Lung (tissue), 12 donors: ENCODE data around the gene DHRSX. TPM values are rescaled to one million over a fixed set of nuclear protein-coding genes. Genes with fewer than 3 reads are reported as not detected.

ENCODE experiments used
- ATAC-seq: fragments of 200-7000 bp; cut with Tn5 transposase; one replicate; pipeline ENCODE4 v1.9.1; 2020; ENCODE audit warnings: moderate number of reproducible peaks; ENCODE audit not compliant: insufficient read depth, low FRiP score
- DNase-seq, 3 donors: peaks; one replicate each; pipeline ENCODE4 v3.0.0-alpha.2; 2013 to 2017
- H3K27ac ChIP-seq, 2 donors: one replicate each; pipeline ENCODE4 v1.5.1; 2013; ENCODE audit warnings: mild to moderate bottlenecking in 2 of 2, moderate library complexity in 2 of 2, control low read depth in 1 of 2, inconsistent platforms in 1 of 2, low read depth in 1 of 2, low read length in 1 of 2
- H3K27me3 ChIP-seq, 3 donors: one replicate each; pipeline ENCODE4 v1.5.1; 2013; ENCODE audit warnings: low read length in 2 of 3; ENCODE audit not compliant: control insufficient read depth in 3 of 3, insufficient read depth in 3 of 3
- H3K36me3 ChIP-seq, 4 donors: one replicate each; pipeline ENCODE4 v1.5.1; 2013; ENCODE audit warnings: low read length in 4 of 4, mild to moderate bottlenecking in 1 of 4, moderate library complexity in 1 of 4; ENCODE audit not compliant: control insufficient read depth in 4 of 4, insufficient read depth in 4 of 4
- H3K4me1 ChIP-seq, 5 donors: one replicate each; pipeline ENCODE4 v1.5.1; 2013; ENCODE audit warnings: low read length in 5 of 5, mild to moderate bottlenecking in 2 of 5, moderate library complexity in 1 of 5; ENCODE audit not compliant: control insufficient read depth in 5 of 5, insufficient read depth in 5 of 5
- H3K4me3 ChIP-seq: one replicate; pipeline ENCODE4 v1.5.1; 2013; ENCODE audit warnings: mild to moderate bottlenecking, control low read depth, moderate library complexity
- H3K9ac ChIP-seq, 2 donors: one replicate each; pipeline ENCODE4 v1.5.1; 2013; ENCODE audit warnings: low read length in 2 of 2, control low read depth in 1 of 2; ENCODE audit not compliant: insufficient read depth in 1 of 2
- H3K9me3 ChIP-seq, 4 donors: one replicate each; pipeline ENCODE4 v1.5.1; 2013; ENCODE audit warnings: low read length in 3 of 4, mild to moderate bottlenecking in 1 of 4, moderate library complexity in 1 of 4; ENCODE audit not compliant: control insufficient read depth in 4 of 4, insufficient read depth in 3 of 4
- CTCF ChIP-seq: IDR thresholded peaks from 2 replicates; pipeline ENCODE4 v1.5.1; 2012; ENCODE audit warnings: mild to moderate bottlenecking; ENCODE audit errors: control extremely low read depth, extremely low read depth
- WGBS, 2 donors: extraction: QIAGEN DNeasy Blood & Tissue Kit; methylation state at CpG; one replicate each; pipeline ENCODE4 v1.1.7; 2013; 5-methylcytosine and 5-hydroxymethylcytosine counted together
- polyA plus RNA-seq, 2 donors: library from polyadenylated mRNA; stranded (reverse); fragments of 200-250 nt; gene quantifications; one replicate each; pipeline ENCODE4 v1.2.1, GENCODE V29; 2013
- total RNA-seq, 2 donors: library from RNA; depleted of rRNA in 1 of 2; stranded (reverse); fragments of >200 nt in 1 of 2; gene quantifications; one replicate each; pipeline ENCODE4 v1.2.1, GENCODE V29; 2014 to 2021
- donor health status: control.
- donor health status: control.
- donor health status: Bipolar disorder and iron deficiency.
- donor health status: healthy.
- donor health status: DM: yes; HTN: yes; CAD: no.

The DHRSX gene
- total and polyA plus RNA-seq, 4 donors: 7.0 to 26.3 (median 18.9) TPM

GRCh38 chrX:2539586-2539985 is 38.8 kb upstream of the DHRSX start:
- H3K9me3 ChIP-seq: peaks cover 0 to under 1% (median 0%) of the 10 kb centered on the region in 4 donors
- DNase-seq (no peak), ATAC-seq (no peak)
- no peak overlapping the region for H3K27ac ChIP-seq
- no peaks in the 10 kb centered on the region for H3K36me3 ChIP-seq
- H3K27me3 ChIP-seq: peaks cover 0 to 2% (median 0%) of the 10 kb centered on the region in 3 donors
- H3K4me3 ChIP-seq: no peak overlapping the region
- TF ChIP-seq CTCF: no peak
- peaks cover 0 to 2% (median 0%) of the 10 kb centered on the region in 5 donors for H3K4me1 ChIP-seq
- 57 to 95% methylated on average over 3 of the region's 3 CpGs for WGBS, 2 donors
- no peak overlapping the region for H3K9ac ChIP-seq

GRCh38 chrX:2538031-2538757 is 37.4 kb upstream of the DHRSX start:
- no peaks in the 10 kb centered on the region for H3K9me3 ChIP-seq
- H3K27me3 ChIP-seq: peaks cover 0 to 2% (median 0%) of the 10 kb centered on the region in 3 donors
- no peak overlapping the region for H3K4me3 ChIP-seq
- TF ChIP-seq CTCF: no peak
- 75 to 85% methylated on average over 15 of the region's 15 CpGs for whole genome bisulfite sequencing, 2 donors
- DNase-seq: peak in 1 of 3 donors; percentile 19
- no peak overlapping the region for H3K9ac ChIP-seq
- ATAC-seq: no peak
- no peak overlapping the region for H3K27ac ChIP-seq
- no peaks in the 10 kb centered on the region for H3K36me3 ChIP-seq
- H3K4me1 ChIP-seq: peaks cover 0 to 1% (median 0%) of the 10 kb centered on the region in 5 donors

- ATAC-seq (no peak), DNase-seq (no peak)
- H3K9me3 ChIP-seq: no peaks in the 10 kb centered on the region
- no peaks in the 10 kb centered on the region for H3K36me3 ChIP-seq
- no peak overlapping the region for H3K27ac ChIP-seq
- peaks cover 0 to 1% (median 0%) of the 10 kb centered on the region in 5 donors for H3K4me1 ChIP-seq
- H3K4me3 ChIP-seq: no peak overlapping the region
- H3K9ac ChIP-seq: no peak overlapping the region
- WGBS, 2 donors: 86 to 90% methylated on average over 5 of the region's 5 CpGs
- no peak for TF ChIP-seq CTCF
- H3K27me3 ChIP-seq: peaks cover 0 to 2% (median 2%) of the 10 kb centered on the region in 3 donors
Observed at GRCh38 chrX:2536974-2537373, 36.2 kb upstream of the DHRSX start.
